ENCODE data around the gene CHD6.
A peak's percentile ranks its signal among the peaks of the same experiment; 100 is the strongest.

CHD6 gene

GRCh38 chr20:41453010-41453950 is 164.9 kb downstream of the CHD6 start:
- H3K36me3 Mint-ChIP-seq (ENCODE audit: insufficient read depth) = peaks cover 47% of the 10 kb centered on the region
- DNase-seq (ENCODE audit: low spot score in 2 of 2) (no peak), ATAC-seq (replicated peaks; ENCODE audit: extremely low read depth, poor library complexity, severe bottlenecking) (no peak)
- no peaks in the 10 kb centered on the region for H3K9me3 Mint-ChIP-seq
- no peaks in the 10 kb centered on the region for H3K4me1 Mint-ChIP-seq
- H3K4me3 Mint-ChIP-seq = no peak overlapping the region
- no peaks in the 10 kb centered on the region for H3K27me3 Mint-ChIP-seq
- no peak overlapping the region for H3K27ac Mint-ChIP-seq (ENCODE audit: low read depth)

- H3K27ac Mint-ChIP-seq (ENCODE audit: low read depth) = no peak overlapping the region
- DNase-seq (ENCODE audit: low spot score in 2 of 2) (no peak), ATAC-seq (replicated peaks; ENCODE audit: extremely low read depth, poor library complexity, severe bottlenecking) (no peak)
- peaks cover 53% of the 10 kb centered on the region for H3K36me3 Mint-ChIP-seq (ENCODE audit: insufficient read depth)
- no peak overlapping the region for H3K4me3 Mint-ChIP-seq
- H3K9me3 Mint-ChIP-seq = no peaks in the 10 kb centered on the region
- H3K27me3 Mint-ChIP-seq = no peaks in the 10 kb centered on the region
- H3K4me1 Mint-ChIP-seq = no peaks in the 10 kb centered on the region
Observed at GRCh38 chr20:41452226-41452625, 166.0 kb downstream of the CHD6 start.

- H3K27ac Mint-ChIP-seq (ENCODE audit: low read depth) = no peak overlapping the region
- peaks cover 28% of the 10 kb centered on the region for H3K36me3 Mint-ChIP-seq (ENCODE audit: insufficient read depth)
- no peak overlapping the region for H3K4me3 Mint-ChIP-seq
- no peaks in the 10 kb centered on the region for H3K27me3 Mint-ChIP-seq
- H3K4me1 Mint-ChIP-seq = no peaks in the 10 kb centered on the region
- DNase-seq (ENCODE audit: low spot score in 2 of 2) (no peak), ATAC-seq (replicated peaks; ENCODE audit: extremely low read depth, poor library complexity, severe bottlenecking) (no peak)
- no peaks in the 10 kb centered on the region for H3K9me3 Mint-ChIP-seq
Observed at GRCh38 chr20:41447006-41447405, 171.2 kb downstream of the CHD6 start.

GRCh38 chr20:41446456-41446855 is 171.7 kb downstream of the CHD6 start:
- no peaks in the 10 kb centered on the region for H3K9me3 Mint-ChIP-seq
- H3K4me1 Mint-ChIP-seq = no peaks in the 10 kb centered on the region
- ATAC-seq (replicated peaks; ENCODE audit: extremely low read depth, poor library complexity, severe bottlenecking) (no peak), DNase-seq (ENCODE audit: low spot score in 2 of 2) (no peak)
- H3K4me3 Mint-ChIP-seq = no peak overlapping the region
- no peak overlapping the region for H3K27ac Mint-ChIP-seq (ENCODE audit: low read depth)
- H3K27me3 Mint-ChIP-seq = no peaks in the 10 kb centered on the region
- peaks cover 32% of the 10 kb centered on the region for H3K36me3 Mint-ChIP-seq (ENCODE audit: insufficient read depth)

GRCh38 chr20:41444821-41445220 is 173.4 kb downstream of the CHD6 start:
- no peak overlapping the region for H3K27ac Mint-ChIP-seq (ENCODE audit: low read depth)
- DNase-seq (ENCODE audit: low spot score in 2 of 2) (no peak), ATAC-seq (replicated peaks; ENCODE audit: extremely low read depth, poor library complexity, severe bottlenecking) (no peak)
- no peaks in the 10 kb centered on the region for H3K4me1 Mint-ChIP-seq
- no peaks in the 10 kb centered on the region for H3K27me3 Mint-ChIP-seq
- H3K4me3 Mint-ChIP-seq = no peak overlapping the region
- H3K36me3 Mint-ChIP-seq (ENCODE audit: insufficient read depth) = peaks cover 32% of the 10 kb centered on the region
- H3K9me3 Mint-ChIP-seq = no peaks in the 10 kb centered on the region

GRCh38 chr20:41443691-41444090 is 174.5 kb downstream of the CHD6 start:
- H3K27ac Mint-ChIP-seq (ENCODE audit: low read depth) = no peak overlapping the region
- H3K4me1 Mint-ChIP-seq = no peaks in the 10 kb centered on the region
- ATAC-seq (replicated peaks; ENCODE audit: extremely low read depth, poor library complexity, severe bottlenecking) = no peak

GRCh38 chr20:41440882-41441281 is 177.3 kb downstream of the CHD6 start:
- H3K36me3 Mint-ChIP-seq (ENCODE audit: insufficient read depth) = peaks cover 39% of the 10 kb centered on the region
- ATAC-seq (replicated peaks; ENCODE audit: extremely low read depth, poor library complexity, severe bottlenecking) (no peak), DNase-seq (ENCODE audit: low spot score in 2 of 2) (no peak)
- H3K4me3 Mint-ChIP-seq = no peak overlapping the region
- peak overlapping the region; percentile 19 for H3K27ac Mint-ChIP-seq (ENCODE audit: low read depth)
- H3K4me1 Mint-ChIP-seq = peaks cover 15% of the 10 kb centered on the region
- H3K9me3 Mint-ChIP-seq = no peaks in the 10 kb centered on the region
- H3K27me3 Mint-ChIP-seq = no peaks in the 10 kb centered on the region

More at GRCh38 chr20:41443691-41444090, 174.5 kb downstream of the CHD6 start:
- no peaks in the 10 kb centered on the region for H3K27me3 Mint-ChIP-seq
- no peak for DNase-seq (ENCODE audit: low spot score in 2 of 2)
- no peak overlapping the region for H3K4me3 Mint-ChIP-seq
- H3K36me3 Mint-ChIP-seq (ENCODE audit: insufficient read depth) = peaks cover 42% of the 10 kb centered on the region
- no peaks in the 10 kb centered on the region for H3K9me3 Mint-ChIP-seq

GRCh38 chr20:41437836-41438235 is 180.3 kb downstream of the CHD6 start:
- H3K36me3 Mint-ChIP-seq (ENCODE audit: insufficient read depth) = peaks cover 51% of the 10 kb centered on the region
- H3K9me3 Mint-ChIP-seq = no peaks in the 10 kb centered on the region
- ATAC-seq (replicated peaks; ENCODE audit: extremely low read depth, poor library complexity, severe bottlenecking) (no peak), DNase-seq (ENCODE audit: low spot score in 2 of 2) (no peak)
- peaks cover 18% of the 10 kb centered on the region for H3K4me1 Mint-ChIP-seq
- H3K27me3 Mint-ChIP-seq = no peaks in the 10 kb centered on the region
- no peak overlapping the region for H3K4me3 Mint-ChIP-seq
- H3K27ac Mint-ChIP-seq (ENCODE audit: low read depth) = no peak overlapping the region

GRCh38 chr20:41436679-41437078 is 181.5 kb downstream of the CHD6 start:
- no peak for ATAC-seq (replicated peaks; ENCODE audit: extremely low read depth, poor library complexity, severe bottlenecking)
- Mint-ChIP-seq H3K36me3 (ENCODE audit: insufficient read depth) (peaks cover 52% of the 10 kb centered on the region), H3K4me1 (peaks cover 24% of the 10 kb centered on the region), H3K27me3 (no peaks in the 10 kb centered on the region), H3K4me3 (no peak overlapping the region), H3K27ac (ENCODE audit: low read depth) (no peak overlapping the region), H3K9me3 (no peaks in the 10 kb centered on the region)
- DNase-seq (ENCODE audit: low spot score in 2 of 2) = no peak

- Mint-ChIP-seq H3K4me1 (peaks cover 24% of the 10 kb centered on the region), H3K27me3 (no peaks in the 10 kb centered on the region), H3K4me3 (no peak overlapping the region), H3K27ac (ENCODE audit: low read depth) (peak overlapping the region; percentile 4), H3K9me3 (no peaks in the 10 kb centered on the region), H3K36me3 (ENCODE audit: insufficient read depth) (peaks cover 39% of the 10 kb centered on the region)
- DNase-seq (ENCODE audit: low spot score in 2 of 2) (no peak), ATAC-seq (replicated peaks; ENCODE audit: extremely low read depth, poor library complexity, severe bottlenecking) (no peak)
Observed at GRCh38 chr20:41433203-41433602, 185.0 kb downstream of the CHD6 start.

- H3K36me3 Mint-ChIP-seq (ENCODE audit: insufficient read depth) = peaks cover 39% of the 10 kb centered on the region
- no peak for ATAC-seq (replicated peaks; ENCODE audit: extremely low read depth, poor library complexity, severe bottlenecking)
- no peak for DNase-seq (ENCODE audit: low spot score in 2 of 2)
Observed at GRCh38 chr20:41432746-41433145, 185.4 kb downstream of the CHD6 start.

GRCh38 chr20:41428285-41428684 is 189.9 kb downstream of the CHD6 start:
- Mint-ChIP-seq H3K27me3 (no peaks in the 10 kb centered on the region), H3K4me3 (no peak overlapping the region), H3K4me1 (peaks cover 7% of the 10 kb centered on the region), H3K36me3 (ENCODE audit: insufficient read depth) (peaks cover 50% of the 10 kb centered on the region), H3K27ac (ENCODE audit: low read depth) (no peak overlapping the region), H3K9me3 (no peaks in the 10 kb centered on the region)
- ATAC-seq (replicated peaks; ENCODE audit: extremely low read depth, poor library complexity, severe bottlenecking) = no peak
- no peak for DNase-seq (ENCODE audit: low spot score in 2 of 2)

More at GRCh38 chr20:41432746-41433145, 185.4 kb downstream of the CHD6 start:
- H3K27me3 Mint-ChIP-seq = no peaks in the 10 kb centered on the region
- peak overlapping the region; percentile 4 for H3K27ac Mint-ChIP-seq (ENCODE audit: low read depth)
- no peak overlapping the region for H3K4me3 Mint-ChIP-seq
- no peaks in the 10 kb centered on the region for H3K9me3 Mint-ChIP-seq
- peaks cover 24% of the 10 kb centered on the region for H3K4me1 Mint-ChIP-seq

- Mint-ChIP-seq H3K27me3 (no peaks in the 10 kb centered on the region), H3K27ac (ENCODE audit: low read depth) (no peak overlapping the region), H3K4me3 (no peak overlapping the region), H3K36me3 (ENCODE audit: insufficient read depth) (peaks cover 51% of the 10 kb centered on the region), H3K4me1 (peaks cover 6% of the 10 kb centered on the region), H3K9me3 (no peaks in the 10 kb centered on the region)
- no peak for ATAC-seq (replicated peaks; ENCODE audit: extremely low read depth, poor library complexity, severe bottlenecking)
- no peak for DNase-seq (ENCODE audit: low spot score in 2 of 2)
Observed at GRCh38 chr20:41427833-41428232, 190.3 kb downstream of the CHD6 start.
